ENCODE results near the gene PLA2G5.

GRCh38 chr1:20075345-20075744, 5.4 kb downstream of the PLA2G5 start:
- TF ChIP-seq CTCF (conservative IDR thresholded peaks at IDR 0.05) (no peak), ZFX (IDR thresholded peaks at IDR 0.05) (no peak)
